K562 treated with DMSO at 1 percent for 12 hours (cell line): Measurements from ENCODE around the gene PMM2. TPM values are rescaled to one million over a fixed set of nuclear protein-coding genes. Genes with fewer than 3 reads are reported as not detected.

Experiments used
- total RNA-seq: library from RNA; unstranded; fragments of 300-600 nt; gene quantifications from 2 replicates; pipeline ENCODE4 v1.2.3, GENCODE V29; 2022; ENCODE audit not compliant: insufficient read depth

PMM2 gene
- total RNA-seq, result 9.5 and 10.4 TPM in 2 replicates

GRCh38 chr16:8797364-8798173 is at the start of gene PMM2, which contains the start of gene TMEM186:
TSS of gene PMM2 (plus strand) at chr16:8797839. CDS start at chr16:8797883, 44 bp downstream.
TSS of gene TMEM186 (minus strand) at chr16:8797639. CDS start at chr16:8797614, 25 bp downstream.

DNA sequence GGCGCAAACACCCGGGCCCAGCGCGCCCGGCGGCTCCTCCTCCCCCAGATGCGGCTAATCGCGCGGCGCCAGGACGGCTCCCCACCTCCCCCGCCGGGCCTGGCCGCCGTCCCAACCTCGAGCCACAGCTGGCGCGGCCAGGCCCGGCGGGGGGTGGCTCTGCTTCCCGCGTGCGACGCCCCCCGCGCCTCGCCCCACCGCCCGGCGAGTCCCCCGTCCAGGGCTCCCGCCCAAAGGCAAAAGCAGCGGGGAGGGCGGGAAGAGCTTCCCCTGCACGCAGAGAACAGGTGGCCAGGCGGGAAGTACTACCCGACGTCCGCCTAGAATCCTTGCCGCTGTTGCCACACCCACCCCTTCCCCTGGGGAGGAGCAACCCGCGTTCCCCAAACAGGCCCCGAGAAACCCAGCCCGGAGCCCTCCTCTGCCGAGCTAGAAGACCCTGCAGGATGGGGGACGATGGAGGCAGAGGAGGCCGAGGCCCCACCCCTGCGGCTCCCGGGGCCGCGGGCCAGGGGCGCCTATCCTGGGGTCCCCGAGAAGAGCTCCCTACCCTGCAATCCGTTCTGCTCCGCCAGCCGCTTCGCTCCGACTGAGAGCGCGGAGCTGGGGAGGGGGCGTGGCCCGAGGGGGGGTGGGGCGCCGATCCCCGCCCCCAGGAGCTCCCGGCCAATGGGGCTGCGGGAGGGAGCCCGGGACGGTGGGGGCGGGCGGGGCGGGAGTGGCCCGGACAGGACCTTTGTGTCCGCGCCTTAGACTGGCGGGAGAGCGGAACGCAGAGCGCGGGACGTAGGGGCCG is 71.0 kb downstream of the PMM2 start, which contains the start of gene CARHSP1:
Gene CARHSP1 (minus strand): TSS at position 591 of the 796 bp plus-strand sequence. CDS start 9,678 bp downstream, outside the sequence.

DNA sequence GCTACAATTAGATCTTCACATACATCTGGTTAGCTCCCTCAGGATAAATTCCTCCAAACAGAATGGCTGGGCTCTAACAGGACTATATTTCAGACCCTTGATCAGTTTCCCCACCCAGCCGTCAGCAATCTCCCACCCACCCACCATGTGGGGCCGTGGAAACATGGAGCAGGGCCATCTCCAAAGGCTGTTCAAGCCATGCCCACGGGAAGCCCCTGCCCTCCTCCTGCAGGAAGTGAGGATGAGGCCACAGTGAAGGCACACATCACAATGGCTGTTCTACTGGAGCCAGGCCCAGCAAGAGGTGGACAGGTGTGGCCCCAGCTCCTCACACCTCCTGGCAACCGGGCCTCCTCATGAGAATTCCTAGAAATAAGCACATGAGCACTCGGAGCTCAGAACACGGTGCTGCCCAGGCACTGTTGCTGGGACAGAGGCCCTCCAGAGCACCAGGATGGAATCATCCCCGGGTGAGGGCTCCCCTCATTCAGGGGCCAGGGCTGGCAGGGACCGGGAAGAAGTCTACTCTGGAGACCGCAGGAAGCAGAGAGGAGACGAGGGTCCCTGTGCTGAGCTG is 84.5 kb downstream of the PMM2 start, which contains the start of gene LITAFD:
Gene LITAFD (plus strand): TSS at position 311 of the 577 bp plus-strand sequence. CDS start 2,005 bp downstream, outside the sequence.

Other genes with a start within 250 kb of the PMM2 start
- not detected in 2 replicates for gene TMEM114, start 207.3 kb upstream of the PMM2 start, total RNA-seq
- 18.0 and 28.2 TPM in 2 replicates for gene METTL22, start 176.1 kb upstream of the PMM2 start, total RNA-seq
- 0.85 TPM in 1 of 2 replicates, not detected in the other for gene ABAT, start 123.2 kb upstream of the PMM2 start, total RNA-seq
- gene TMEM186, start 200 bp upstream of the PMM2 start, total RNA-seq, result 9.9 and 13.3 TPM in 2 replicates
- gene CARHSP1, start 71.2 kb downstream of the PMM2 start, total RNA-seq, result 127 and 149 TPM in 2 replicates
- gene LITAFD, start 84.5 kb downstream of the PMM2 start, total RNA-seq, result not detected in 2 replicates
- gene USP7, start 166.1 kb downstream of the PMM2 start, total RNA-seq, result 16.2 and 45.2 TPM in 2 replicates